Neural crest cell (in vitro differentiated cells): Measurements from ENCODE around the gene SEMA5B. TPM values are rescaled to one million over a fixed set of nuclear protein-coding genes. Genes with fewer than 3 reads are reported as not detected.
A peak's percentile ranks its signal among the peaks of the same experiment; 100 is the strongest.

Source experiments
- DNase-seq: peaks from one replicate; pipeline ENCODE4 v3.0.0; 2021; ENCODE audit warnings: low read depth, mixed read lengths, low spot score
- H3K27ac Mint-ChIP-seq: one replicate; pipeline ENCODE4 v1.8.0; 2021; ENCODE audit warnings: mild to moderate bottlenecking, mixed read lengths; ENCODE audit not compliant: unreplicated experiment
- H3K27me3 Mint-ChIP-seq: 2 replicates; pipeline ENCODE4 v1.8.0; 2021; ENCODE audit warnings: low read depth, mild to moderate bottlenecking, mixed read lengths
- H3K36me3 Mint-ChIP-seq: 2 replicates; pipeline ENCODE4 v1.8.0; 2021; ENCODE audit warnings: low read depth, mild to moderate bottlenecking, mixed read lengths
- H3K4me1 Mint-ChIP-seq: 2 replicates; pipeline ENCODE4 v1.8.0; 2021; ENCODE audit warnings: mixed read lengths
- H3K4me3 Mint-ChIP-seq: one replicate; pipeline ENCODE4 v1.8.0; 2021; ENCODE audit warnings: mild to moderate bottlenecking, mixed read lengths
- H3K9me3 Mint-ChIP-seq: 2 replicates; pipeline ENCODE4 v1.8.0; 2021; ENCODE audit warnings: mixed read lengths
- total RNA-seq: library from RNA; stranded (reverse); gene quantifications from 2 replicates; pipeline ENCODE4 v1.2.1, GENCODE V29; 2021
- TF ChIP-seq, protein P1 (sequence below): fragments of 200-600 bp; sonication (generic); conservative IDR thresholded peaks from 2 replicates; pipeline ENCODE4 v1.5.0; 2021; ENCODE audit warnings: antibody characterized with exemption, mild to moderate bottlenecking

SEMA5B gene
- total RNA-seq, 1 donor from 2014 or later, result 57.3 TPM

DNA sequence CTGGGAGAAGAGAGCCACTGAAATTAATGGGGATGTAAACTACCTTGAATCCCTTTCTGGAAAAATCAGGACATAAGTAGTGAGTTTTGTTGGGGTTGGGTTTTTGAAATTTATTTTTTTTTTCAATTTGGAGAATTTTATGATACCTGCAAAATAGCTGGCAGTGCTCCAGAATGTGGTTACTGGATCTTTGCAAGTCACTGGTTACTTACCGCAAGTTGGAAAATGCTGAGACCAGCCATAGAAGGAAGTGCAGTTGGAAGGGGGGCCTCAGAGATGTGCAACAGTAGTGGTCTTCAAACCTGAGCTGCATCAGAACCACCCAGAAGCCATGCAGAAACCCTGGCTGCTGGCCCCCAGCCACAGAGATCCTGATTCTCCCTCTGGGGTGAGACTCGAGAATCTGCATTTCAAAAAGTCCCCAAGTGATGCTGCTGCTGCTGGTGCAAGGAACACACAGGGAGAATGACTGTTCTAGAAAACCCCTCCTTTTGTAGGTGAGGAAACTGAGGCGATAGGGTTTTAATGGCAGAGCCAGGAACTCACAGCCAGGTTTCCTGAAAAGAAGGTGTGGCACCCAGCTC is 39.7 kb downstream of the SEMA5B start:
- Mint-ChIP-seq H3K4me1 (peaks cover 78% of the 10 kb centered on the region), H3K4me3 (peak overlapping the region; percentile 81)

DNA sequence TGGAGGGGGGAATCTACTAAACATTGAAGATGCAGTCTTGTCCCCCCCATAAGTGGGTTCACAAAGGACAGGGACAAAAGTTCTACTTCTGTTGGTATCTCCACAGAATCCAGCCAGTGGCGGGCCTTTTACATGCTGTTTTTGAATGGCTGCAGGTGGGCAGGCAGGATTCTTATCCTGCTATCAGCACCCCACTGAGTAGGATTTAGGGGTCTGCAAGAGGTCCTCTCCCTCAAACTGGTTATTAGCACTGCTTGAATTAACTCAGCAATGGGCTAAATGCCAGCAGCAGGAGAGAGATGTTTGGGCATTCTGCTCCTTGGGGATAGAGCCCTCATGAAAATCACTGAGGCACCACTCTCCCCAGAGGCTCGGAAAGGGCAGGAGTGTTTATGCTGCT is 40.3 kb downstream of the SEMA5B start:
- no peaks in the 10 kb centered on the region for H3K27me3 Mint-ChIP-seq
- peak overlapping the region; percentile 97 for H3K27ac Mint-ChIP-seq
- peaks cover 78% of the 10 kb centered on the region for H3K4me1 Mint-ChIP-seq

More for the DNA sequence above, 39.7 kb downstream of the SEMA5B start:
- Mint-ChIP-seq H3K9me3 (no peaks in the 10 kb centered on the region), H3K27ac (peak overlapping the region; percentile 72), H3K27me3 (no peaks in the 10 kb centered on the region), H3K36me3 (no peaks in the 10 kb centered on the region)
- TF ChIP-seq, protein P1, sequence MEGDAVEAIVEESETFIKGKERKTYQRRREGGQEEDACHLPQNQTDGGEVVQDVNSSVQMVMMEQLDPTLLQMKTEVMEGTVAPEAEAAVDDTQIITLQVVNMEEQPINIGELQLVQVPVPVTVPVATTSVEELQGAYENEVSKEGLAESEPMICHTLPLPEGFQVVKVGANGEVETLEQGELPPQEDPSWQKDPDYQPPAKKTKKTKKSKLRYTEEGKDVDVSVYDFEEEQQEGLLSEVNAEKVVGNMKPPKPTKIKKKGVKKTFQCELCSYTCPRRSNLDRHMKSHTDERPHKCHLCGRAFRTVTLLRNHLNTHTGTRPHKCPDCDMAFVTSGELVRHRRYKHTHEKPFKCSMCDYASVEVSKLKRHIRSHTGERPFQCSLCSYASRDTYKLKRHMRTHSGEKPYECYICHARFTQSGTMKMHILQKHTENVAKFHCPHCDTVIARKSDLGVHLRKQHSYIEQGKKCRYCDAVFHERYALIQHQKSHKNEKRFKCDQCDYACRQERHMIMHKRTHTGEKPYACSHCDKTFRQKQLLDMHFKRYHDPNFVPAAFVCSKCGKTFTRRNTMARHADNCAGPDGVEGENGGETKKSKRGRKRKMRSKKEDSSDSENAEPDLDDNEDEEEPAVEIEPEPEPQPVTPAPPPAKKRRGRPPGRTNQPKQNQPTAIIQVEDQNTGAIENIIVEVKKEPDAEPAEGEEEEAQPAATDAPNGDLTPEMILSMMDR, result no peak
- DNase-seq, result no peak

DNA sequence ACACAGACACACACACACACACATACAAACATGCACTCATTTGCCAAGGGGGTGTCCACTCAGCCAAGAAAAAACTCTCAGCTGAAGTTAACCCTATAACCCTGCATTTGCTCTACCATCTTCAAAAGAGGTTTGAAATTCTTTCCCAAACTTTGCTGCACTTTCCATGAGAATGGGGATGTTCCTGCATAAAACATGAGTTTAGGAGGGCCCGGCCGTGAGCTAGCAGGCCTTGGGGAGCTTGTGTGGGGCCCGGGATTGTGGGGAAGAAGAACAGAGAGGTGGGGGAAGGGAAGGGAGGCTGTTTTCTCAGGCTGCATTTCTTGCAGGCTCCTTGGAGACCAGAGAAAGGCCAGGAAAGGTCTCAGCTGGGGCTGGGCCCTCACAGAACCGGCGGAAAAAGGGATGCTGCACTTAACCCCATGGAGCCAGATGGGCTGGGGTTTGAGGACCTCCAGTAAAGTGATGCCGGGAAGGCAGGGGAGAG is 40.8 kb downstream of the SEMA5B start:
- peak overlapping the region; percentile 81 for H3K4me3 Mint-ChIP-seq
- H3K27me3 Mint-ChIP-seq, result no peaks in the 10 kb centered on the region
- no peaks in the 10 kb centered on the region for H3K36me3 Mint-ChIP-seq
- DNase-seq, result peak; percentile 67
- TF ChIP-seq, protein P1, result no peak
- H3K27ac Mint-ChIP-seq, result peak overlapping the region; percentile 97
- peaks cover 74% of the 10 kb centered on the region for H3K4me1 Mint-ChIP-seq
- H3K9me3 Mint-ChIP-seq, result no peaks in the 10 kb centered on the region

More for the DNA sequence above, 40.3 kb downstream of the SEMA5B start:
- TF ChIP-seq, protein P1, result no peak
- no peaks in the 10 kb centered on the region for H3K9me3 Mint-ChIP-seq
- H3K36me3 Mint-ChIP-seq, result no peaks in the 10 kb centered on the region
- H3K4me3 Mint-ChIP-seq, result peak overlapping the region; percentile 81
- DNase-seq, result no peak

DNA sequence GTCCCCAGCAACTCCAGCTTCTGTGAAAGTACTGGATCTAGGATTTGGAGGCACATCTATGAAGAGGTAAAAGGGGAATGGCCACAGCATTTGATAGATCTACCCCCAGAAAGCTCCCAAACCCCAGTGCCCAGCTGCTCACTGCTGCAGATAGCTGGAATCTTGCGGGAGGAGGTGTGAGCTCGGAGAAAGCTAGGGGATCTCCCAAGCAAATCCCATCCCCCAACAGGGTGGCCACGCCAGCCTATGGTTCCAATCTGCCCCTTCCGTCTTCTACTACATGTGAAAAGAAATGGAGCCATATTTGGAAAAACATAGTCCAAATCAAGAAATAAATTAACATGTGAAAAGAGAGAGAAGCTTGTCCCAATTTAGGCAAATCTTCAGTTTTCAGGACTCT is 42.0 kb downstream of the SEMA5B start:
- Mint-ChIP-seq H3K4me3 (peak overlapping the region; percentile 3), H3K36me3 (no peaks in the 10 kb centered on the region), H3K4me1 (peaks cover 76% of the 10 kb centered on the region), H3K27ac (peak overlapping the region; percentile 32), H3K27me3 (no peaks in the 10 kb centered on the region), H3K9me3 (no peaks in the 10 kb centered on the region)
- no peak for DNase-seq
- TF ChIP-seq, protein P1, result no peak

DNA sequence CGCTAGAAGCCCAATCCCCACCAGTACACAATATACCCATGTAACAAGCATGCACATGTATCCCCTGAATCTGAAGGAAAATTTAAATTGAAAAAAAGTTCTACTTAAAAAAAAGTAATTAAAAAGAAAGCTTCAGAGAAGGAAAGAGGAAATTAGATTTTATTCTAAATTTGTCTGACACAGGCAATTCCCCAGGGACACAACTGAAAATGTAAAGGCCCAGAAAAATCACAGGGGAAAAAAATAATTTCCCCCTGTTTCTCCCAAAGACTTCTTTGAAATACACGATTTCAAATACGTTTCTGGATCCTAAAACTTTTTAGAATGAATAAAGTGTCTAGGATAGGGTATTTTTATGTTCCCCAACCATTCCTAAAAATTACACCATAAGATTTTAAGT is 42.9 kb downstream of the SEMA5B start:
- peaks cover 80% of the 10 kb centered on the region for H3K4me1 Mint-ChIP-seq
- TF ChIP-seq, protein P1, result no peak
- H3K27ac Mint-ChIP-seq, result peak overlapping the region; percentile 77
- H3K4me3 Mint-ChIP-seq, result no peak overlapping the region
- DNase-seq, result no peak
- H3K36me3 Mint-ChIP-seq, result no peaks in the 10 kb centered on the region
- H3K27me3 Mint-ChIP-seq, result no peaks in the 10 kb centered on the region
- no peaks in the 10 kb centered on the region for H3K9me3 Mint-ChIP-seq
